ENCODE data around the gene SOCS3.

The SOCS3 gene

DNA sequence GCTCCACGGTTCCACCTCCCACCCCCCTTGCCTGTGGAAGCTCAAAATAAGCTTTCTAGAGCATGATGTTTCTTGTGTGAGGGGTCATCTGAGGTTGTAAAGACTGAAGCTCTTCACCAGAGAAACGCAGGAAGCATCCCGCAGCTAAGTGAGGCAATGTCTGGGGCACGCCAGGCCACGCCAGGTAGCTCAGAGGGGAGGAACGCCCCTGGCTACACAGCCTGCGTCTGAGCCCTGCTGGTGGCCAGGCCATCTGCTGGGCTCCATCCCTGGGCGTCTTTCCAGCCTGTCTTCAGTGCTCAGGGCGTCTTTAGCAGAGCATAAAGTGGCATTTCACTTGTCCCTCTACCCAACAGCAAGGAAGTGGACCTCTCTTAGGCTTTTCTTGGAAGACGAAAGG, 15.2 kb downstream of the SOCS3 start:
- TF ChIP-seq, protein P1, sequence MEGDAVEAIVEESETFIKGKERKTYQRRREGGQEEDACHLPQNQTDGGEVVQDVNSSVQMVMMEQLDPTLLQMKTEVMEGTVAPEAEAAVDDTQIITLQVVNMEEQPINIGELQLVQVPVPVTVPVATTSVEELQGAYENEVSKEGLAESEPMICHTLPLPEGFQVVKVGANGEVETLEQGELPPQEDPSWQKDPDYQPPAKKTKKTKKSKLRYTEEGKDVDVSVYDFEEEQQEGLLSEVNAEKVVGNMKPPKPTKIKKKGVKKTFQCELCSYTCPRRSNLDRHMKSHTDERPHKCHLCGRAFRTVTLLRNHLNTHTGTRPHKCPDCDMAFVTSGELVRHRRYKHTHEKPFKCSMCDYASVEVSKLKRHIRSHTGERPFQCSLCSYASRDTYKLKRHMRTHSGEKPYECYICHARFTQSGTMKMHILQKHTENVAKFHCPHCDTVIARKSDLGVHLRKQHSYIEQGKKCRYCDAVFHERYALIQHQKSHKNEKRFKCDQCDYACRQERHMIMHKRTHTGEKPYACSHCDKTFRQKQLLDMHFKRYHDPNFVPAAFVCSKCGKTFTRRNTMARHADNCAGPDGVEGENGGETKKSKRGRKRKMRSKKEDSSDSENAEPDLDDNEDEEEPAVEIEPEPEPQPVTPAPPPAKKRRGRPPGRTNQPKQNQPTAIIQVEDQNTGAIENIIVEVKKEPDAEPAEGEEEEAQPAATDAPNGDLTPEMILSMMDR (conservative IDR thresholded peaks at IDR 0.05; ENCODE audit: low read depth, low read length), result no peak
- no peak for DNase-seq (ENCODE audit: low read depth)
- H3K4me3 ChIP-seq (ENCODE audit: low read length), result no peak overlapping the region

DNA sequence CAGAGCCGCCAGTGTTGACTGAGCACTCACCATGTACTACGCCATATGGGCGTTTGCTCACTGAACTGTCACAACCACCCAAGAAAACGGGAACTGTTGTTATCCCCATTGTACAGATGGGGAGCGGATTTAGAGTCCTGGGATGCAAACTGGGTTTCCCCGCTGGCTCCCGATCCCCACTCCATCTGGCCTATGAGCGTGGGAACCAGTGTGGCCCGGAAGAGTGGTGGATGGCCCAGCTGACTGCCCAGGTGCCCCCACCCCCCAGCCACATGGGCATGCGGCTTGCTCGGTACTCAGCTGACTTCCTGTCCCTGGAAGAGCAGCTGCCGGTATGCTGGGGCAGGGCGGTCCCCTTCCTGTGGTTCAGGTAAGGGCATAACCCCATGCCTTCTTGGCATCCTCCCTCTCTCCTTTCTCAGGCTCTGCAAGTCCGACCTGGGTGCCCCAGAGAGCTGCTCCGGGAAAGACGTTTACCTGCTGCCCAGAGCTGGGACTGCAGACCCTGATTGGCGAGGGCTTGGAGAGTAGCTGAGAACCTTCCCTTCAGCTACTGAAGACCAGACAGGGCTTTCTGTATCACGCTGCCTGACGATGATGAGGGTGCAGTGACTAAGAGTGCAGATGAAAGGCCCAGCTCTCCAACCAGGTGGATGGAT, 16.2 kb downstream of the SOCS3 start:
- no peak for DNase-seq (ENCODE audit: low read depth)

DNA sequence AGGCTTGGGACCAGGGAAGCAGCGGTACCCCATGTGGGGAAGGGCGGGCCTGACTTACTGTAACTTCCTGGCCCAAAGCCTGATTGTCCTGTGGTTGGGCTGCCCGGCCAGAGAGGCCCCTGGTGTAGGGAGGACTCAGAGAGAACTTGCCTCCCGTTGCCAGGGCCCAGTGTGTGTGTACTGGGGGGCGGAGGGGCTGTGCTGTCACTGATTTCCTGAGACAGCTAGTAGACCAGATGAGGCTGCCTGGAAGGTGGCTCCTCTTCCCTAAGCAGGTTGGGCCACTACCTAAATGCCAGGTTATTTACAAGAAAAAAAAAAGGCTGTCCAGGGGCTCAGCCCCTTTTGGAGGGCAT, 16.7 kb downstream of the SOCS3 start:
- no peak for DNase-seq (ENCODE audit: low read depth)
- no peak overlapping the region for H3K4me3 ChIP-seq (ENCODE audit: low read length)
- TF ChIP-seq, protein P1 (conservative IDR thresholded peaks at IDR 0.05; ENCODE audit: low read depth, low read length), result no peak

More for the DNA sequence above, 16.2 kb downstream of the SOCS3 start:
- TF ChIP-seq, protein P1 (conservative IDR thresholded peaks at IDR 0.05; ENCODE audit: low read depth, low read length), result no peak
- H3K4me3 ChIP-seq (ENCODE audit: low read length), result no peak overlapping the region

DNA sequence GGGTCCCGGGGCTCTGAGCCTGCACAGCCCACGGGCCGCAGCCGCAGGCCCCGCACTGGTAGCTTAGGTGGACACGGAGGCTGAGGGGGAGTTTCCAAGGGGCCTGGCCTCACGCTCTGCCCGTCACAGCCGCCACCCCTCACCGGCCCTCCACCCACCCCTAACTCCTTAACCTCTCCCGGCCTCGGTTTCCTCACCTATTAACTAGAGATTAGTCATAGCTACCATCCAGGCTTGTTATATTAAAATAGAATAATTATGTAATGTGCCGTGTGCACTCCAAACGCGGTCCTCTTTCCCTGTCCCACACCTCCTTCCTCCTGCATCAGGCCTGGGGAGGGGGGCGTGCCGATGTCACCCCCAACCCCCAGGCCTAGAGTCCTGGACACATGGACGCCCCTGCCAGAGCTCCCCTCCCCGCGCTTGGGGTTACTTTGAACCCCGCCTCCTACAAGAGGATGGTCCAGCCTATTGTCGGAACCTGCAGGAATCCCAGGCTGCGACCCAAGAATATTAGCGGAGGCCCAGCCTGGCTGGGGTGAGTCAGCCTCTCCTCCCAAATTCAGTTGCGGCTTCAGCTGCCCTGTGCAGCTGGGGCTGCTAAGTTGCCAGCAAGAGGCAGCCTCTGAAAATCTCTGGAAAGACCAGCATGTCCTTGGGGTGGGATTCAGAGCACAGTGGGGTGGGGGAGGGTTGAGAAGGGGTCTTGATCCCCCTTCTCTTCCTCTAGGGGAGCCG, 17.3 kb downstream of the SOCS3 start:
- no peak for DNase-seq (ENCODE audit: low read depth)

DNA sequence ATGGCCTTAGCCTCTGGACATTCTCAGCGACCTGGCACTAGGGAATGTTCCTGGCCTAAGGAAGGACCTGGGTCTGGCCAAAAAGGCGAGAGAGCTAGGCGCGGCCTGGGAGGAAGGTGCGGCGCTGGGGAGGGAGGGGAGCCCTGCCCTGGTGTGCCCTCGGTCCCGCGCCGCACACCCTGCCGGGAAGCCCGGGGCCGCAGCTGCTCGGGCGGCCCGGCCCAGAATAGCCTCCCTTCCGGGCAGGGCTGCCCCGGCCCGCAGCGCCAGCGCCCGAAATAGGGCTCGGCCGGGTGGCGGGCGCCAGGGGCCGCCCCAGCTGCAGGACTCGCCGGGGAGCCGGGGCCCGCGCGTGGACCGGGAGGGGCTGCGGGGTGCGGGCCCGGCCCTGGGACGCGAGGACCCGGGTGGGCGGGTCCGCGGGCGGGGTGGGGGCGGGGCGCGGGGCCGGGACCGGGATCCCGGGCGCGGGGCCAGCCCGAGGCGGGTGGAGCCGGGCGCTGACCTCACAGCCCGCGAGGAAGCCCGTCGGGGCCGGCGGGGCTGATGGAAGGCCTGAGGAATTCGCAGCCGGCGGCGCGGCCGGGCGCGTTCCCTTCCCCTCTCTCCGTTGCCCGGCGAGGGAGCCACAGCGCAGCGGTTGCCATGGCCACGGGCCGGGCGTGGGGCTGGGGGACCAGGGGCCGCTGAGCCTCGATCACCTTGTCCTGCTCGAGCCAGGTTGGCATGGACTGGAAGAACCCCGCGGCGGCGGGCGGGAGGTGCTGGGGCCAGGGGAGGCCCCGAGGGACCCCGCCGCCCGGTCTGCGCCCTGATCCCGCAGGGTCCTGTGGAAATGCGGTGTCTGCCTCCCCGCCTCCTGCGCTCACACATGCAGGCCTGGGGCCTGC, 18.1 kb downstream of the SOCS3 start:
- TF ChIP-seq, protein P1 (conservative IDR thresholded peaks at IDR 0.05; ENCODE audit: low read depth, low read length), result no peak
- H3K4me3 ChIP-seq (ENCODE audit: low read length), result no peak overlapping the region

More for the DNA sequence above, 17.3 kb downstream of the SOCS3 start:
- TF ChIP-seq, protein P1 (conservative IDR thresholded peaks at IDR 0.05; ENCODE audit: low read depth, low read length), result no peak
- H3K4me3 ChIP-seq (ENCODE audit: low read length), result no peak overlapping the region

DNA sequence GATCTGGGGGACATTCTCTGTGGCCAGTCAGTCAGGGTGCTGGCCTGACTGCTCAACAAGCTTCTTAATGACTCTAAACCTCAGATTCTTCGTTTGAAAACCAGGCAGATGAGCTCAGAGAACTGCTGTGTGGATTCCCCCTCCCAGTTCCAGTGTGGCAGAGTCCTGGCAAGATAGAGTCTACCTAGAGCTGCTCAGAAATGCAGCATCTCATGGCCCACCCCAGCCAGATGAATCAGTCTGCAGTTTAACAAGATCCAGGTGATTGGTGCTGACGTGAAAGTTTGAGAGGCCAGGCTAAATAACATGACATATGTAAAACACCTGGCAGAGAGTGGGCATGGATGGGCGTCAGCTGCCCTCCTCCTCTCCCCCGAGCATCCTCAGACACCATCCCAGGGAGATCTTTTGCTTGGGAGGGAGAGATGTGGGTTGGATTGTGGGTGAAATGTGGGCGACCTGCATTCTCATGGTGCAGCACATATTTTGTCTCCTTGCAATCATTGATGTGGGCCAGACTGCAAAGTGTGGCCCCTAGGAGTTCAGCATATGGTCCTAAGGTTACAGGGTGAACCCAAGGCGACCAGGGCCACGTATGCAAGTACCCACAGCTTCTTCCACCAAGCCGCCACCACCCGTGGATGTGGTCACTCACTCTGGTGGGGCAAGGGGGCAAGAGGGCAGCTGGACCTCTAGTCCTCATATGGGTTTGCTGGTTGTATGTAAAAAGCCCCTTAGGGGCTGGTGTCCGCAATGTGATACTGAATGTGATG, 19.5 kb downstream of the SOCS3 start:
- no peak for DNase-seq (ENCODE audit: low read depth)

More for the DNA sequence above, 18.1 kb downstream of the SOCS3 start:
- no peak for DNase-seq (ENCODE audit: low read depth)

More for the DNA sequence above, 19.5 kb downstream of the SOCS3 start:
- no peak overlapping the region for H3K4me3 ChIP-seq (ENCODE audit: low read length)
- TF ChIP-seq, protein P1 (conservative IDR thresholded peaks at IDR 0.05; ENCODE audit: low read depth, low read length), result no peak
